Upper lobe of right lung (tissue), 1 donor: ENCODE data around the gene PCDHGA4. TPM values are rescaled to one million over a fixed set of nuclear protein-coding genes. Genes with fewer than 3 reads are reported as not detected.
"Not testable (repeated sequence)": the region's sequence is repeated elsewhere in the genome, so short reads cannot be mapped to it uniquely, and the experiment has no call there.

Experiments used
- ATAC-seq: fragments of 200-7000 bp; cut with Tn5 transposase; one replicate; pipeline ENCODE4 v1.9.1; 2020; ENCODE audit warnings: mild to moderate bottlenecking, moderate library complexity
- DNase-seq: peaks from one replicate; pipeline ENCODE4 v3.0.0-alpha.2; 2020
- H3K27ac ChIP-seq: fragments of 200-600 bp; one replicate; pipeline ENCODE4 v1.8.0; 2022
- H3K27me3 ChIP-seq: fragments of 200-600 bp; one replicate; pipeline ENCODE4 v1.8.0; 2022; ENCODE audit warnings: mild to moderate bottlenecking
- H3K36me3 ChIP-seq: fragments of 200-600 bp; one replicate; pipeline ENCODE4 v1.8.0; 2022
- H3K4me1 ChIP-seq: fragments of 200-600 bp; one replicate; pipeline ENCODE4 v1.8.0; 2022
- H3K4me3 ChIP-seq: fragments of 200-600 bp; one replicate; pipeline ENCODE4 v1.8.0; 2022; ENCODE audit warnings: mild to moderate bottlenecking
- H3K9me3 ChIP-seq: fragments of 200-600 bp; one replicate; pipeline ENCODE4 v1.8.0; 2022
- CTCF ChIP-seq: fragments of 200-600 bp; IDR thresholded peaks from one replicate; pipeline ENCODE4 v1.8.0; 2022; ENCODE audit warnings: antibody characterized with exemption
- intact Hi-C: fragments of 100-400 bp; cut with DNase I; formaldehyde crosslinking; loops from one replicate; pipeline ENCODE4 v1.11.0; 2022
- total RNA-seq: library from RNA; stranded (reverse); fragmentation: NEBNext Ultra II Directional; extraction: Animal tissue kit (Norgen Biotek cat#: 25700); gene quantifications from one replicate; pipeline ENCODE4 v1.2.1, GENCODE V29; 2021
- donor health status: DM: no; HTN: yes; CAD: no; lungs with severe emphysema.

Gene PCDHGA4
- total RNA-seq, 1 donor from 2014 or later, result 3.9 TPM

DNA sequence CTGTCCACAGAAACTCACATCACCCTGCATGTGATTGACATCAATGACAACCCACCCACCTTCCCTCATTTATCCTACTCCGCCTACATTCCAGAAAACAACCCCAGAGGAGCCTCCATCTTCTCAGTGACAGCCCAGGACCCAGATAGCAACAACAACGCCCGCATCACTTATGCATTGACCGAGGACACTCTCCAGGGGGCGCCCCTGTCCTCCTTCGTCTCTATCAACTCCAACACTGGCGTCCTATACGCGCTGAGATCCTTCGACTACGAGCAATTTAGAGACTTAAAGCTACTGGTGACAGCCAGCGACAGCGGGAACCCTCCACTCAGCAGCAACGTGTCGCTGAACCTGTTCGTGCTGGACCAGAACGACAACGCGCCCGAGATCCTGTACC lies 9.5 kb upstream of the PCDHGA4 start:
- no peak overlapping the region for H3K27ac ChIP-seq
- no peak for DNase-seq
- peaks cover 13% of the 10 kb centered on the region for H3K9me3 ChIP-seq
- intact Hi-C loops, result no loop called here
- ATAC-seq, result no peak
- H3K27me3 ChIP-seq, result peaks cover 10% of the 10 kb centered on the region
- H3K4me1 ChIP-seq, result no peaks in the 10 kb centered on the region
- H3K36me3 ChIP-seq, result no peaks in the 10 kb centered on the region
- no peak overlapping the region for H3K4me3 ChIP-seq
- TF ChIP-seq CTCF, result no peak

DNA sequence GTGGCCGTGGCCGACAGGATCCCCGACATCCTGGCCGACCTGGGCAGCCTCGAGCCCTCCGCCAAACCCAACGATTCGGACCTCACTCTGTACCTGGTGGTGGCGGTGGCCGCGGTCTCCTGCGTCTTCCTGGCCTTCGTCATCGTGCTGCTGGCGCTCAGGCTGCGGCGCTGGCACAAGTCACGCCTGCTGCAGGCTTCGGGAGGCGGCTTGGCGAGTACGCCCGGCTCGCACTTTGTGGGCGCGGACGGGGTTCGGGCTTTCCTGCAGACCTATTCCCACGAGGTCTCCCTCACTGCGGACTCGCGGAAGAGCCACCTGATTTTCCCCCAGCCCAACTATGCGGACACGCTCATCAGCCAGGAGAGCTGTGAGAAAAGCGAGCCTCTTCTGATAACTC lies 8.8 kb upstream of the PCDHGA4 start:
- Histone ChIP-seq H3K27me3 (peaks cover 10% of the 10 kb centered on the region), H3K9me3 (peaks cover 18% of the 10 kb centered on the region)
- H3K4me1 ChIP-seq, DNase-seq, intact Hi-C loops, H3K4me3 ChIP-seq, H3K36me3 ChIP-seq, ATAC-seq, H3K27ac ChIP-seq: not testable (repeated sequence)

- TF ChIP-seq CTCF, result peak; percentile 37
- intact Hi-C loops, result no loop called here
- Histone ChIP-seq H3K27ac (no peak within 1 kb of the TSS), H3K4me1 (no peaks in the 10 kb centered on the region), H3K9me3 (peaks cover 12% of the 10 kb centered on the region), H3K27me3 (peaks cover 5% of the 10 kb centered on the region), H3K36me3 (no peaks in the 10 kb centered on the region), H3K4me3 (no peak within 1 kb of the TSS)
- ATAC-seq (peak; percentile 71), DNase-seq (no peak)
These were observed 4.8 kb upstream of the PCDHGA4 start, which contains the start of gene PCDHGB1 for GRCh38 chr5:141349917-141350619. PCDHGB1 (plus strand) TSS chr5:141350099; CDS start chr5:141350261, 162 bp downstream.

DNA sequence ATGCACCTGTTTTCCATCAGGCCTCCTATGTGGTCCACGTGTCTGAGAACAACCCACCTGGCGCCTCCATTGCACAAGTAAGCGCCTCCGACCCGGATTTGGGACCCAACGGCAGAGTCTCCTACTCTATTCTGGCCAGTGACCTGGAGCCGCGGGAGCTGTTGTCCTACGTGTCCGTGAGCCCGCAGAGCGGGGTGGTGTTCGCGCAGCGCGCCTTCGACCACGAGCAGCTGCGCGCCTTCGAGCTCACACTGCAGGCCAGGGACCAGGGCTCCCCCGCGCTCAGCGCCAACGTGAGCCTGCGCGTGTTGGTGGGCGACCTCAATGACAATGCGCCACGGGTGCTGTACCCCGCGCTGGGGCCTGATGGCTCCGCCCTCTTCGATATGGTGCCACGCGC lies 3.2 kb upstream of the PCDHGA4 start:
- TF ChIP-seq CTCF, result no peak
- H3K27ac ChIP-seq, result no peak overlapping the region
- DNase-seq, result no peak
- intact Hi-C loops, result no loop called here
- no peaks in the 10 kb centered on the region for H3K36me3 ChIP-seq
- no peaks in the 10 kb centered on the region for H3K4me1 ChIP-seq
- H3K27me3 ChIP-seq, result peaks cover 5% of the 10 kb centered on the region
- H3K4me3 ChIP-seq, result no peak overlapping the region
- no peak for ATAC-seq
- H3K9me3 ChIP-seq, result peaks cover 17% of the 10 kb centered on the region

- DNase-seq, result no peak
- peaks cover 9% of the 10 kb centered on the region for H3K27me3 ChIP-seq
- H3K27ac ChIP-seq, result no peak overlapping the region
- peaks cover 23% of the 10 kb centered on the region for H3K9me3 ChIP-seq
- no peaks in the 10 kb centered on the region for H3K36me3 ChIP-seq
- intact Hi-C loops, result no loop called here
- no peak overlapping the region for H3K4me3 ChIP-seq
- ATAC-seq, result no peak
- no peaks in the 10 kb centered on the region for H3K4me1 ChIP-seq
- no peak for TF ChIP-seq CTCF
These were observed 820 bp downstream of the PCDHGA4 start for GRCh38 chr5:141355641-141356040.

DNA sequence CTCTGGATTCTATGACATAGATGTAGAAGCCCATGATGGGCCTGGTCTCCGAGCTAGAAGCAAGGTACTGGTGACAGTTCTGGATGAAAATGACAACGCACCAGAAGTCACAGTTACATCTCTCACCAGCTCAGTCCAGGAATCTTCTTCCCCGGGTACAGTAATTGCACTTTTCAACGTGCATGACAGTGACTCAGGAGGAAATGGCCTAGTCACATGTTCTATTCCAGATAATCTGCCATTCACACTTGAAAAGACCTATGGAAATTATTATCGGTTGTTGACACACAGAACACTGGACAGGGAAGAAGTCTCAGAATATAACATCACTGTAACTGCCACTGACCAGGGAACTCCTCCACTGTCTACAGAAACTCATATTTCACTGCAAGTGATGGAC lies 1.3 kb downstream of the PCDHGA4 start:
- intact Hi-C loops, result no loop called here
- Histone ChIP-seq H3K4me3 (no peak overlapping the region), H3K4me1 (no peaks in the 10 kb centered on the region), H3K9me3 (peaks cover 20% of the 10 kb centered on the region), H3K27ac (no peak overlapping the region), H3K36me3 (no peaks in the 10 kb centered on the region), H3K27me3 (peaks cover 13% of the 10 kb centered on the region)
- TF ChIP-seq CTCF, result no peak
- ATAC-seq, result no peak
- DNase-seq, result no peak
